GM19240 (cell line): ENCODE measurements around the gene ITIH1.
"Not testable (repeated sequence)": the region's sequence is repeated elsewhere in the genome, so short reads cannot be mapped to it uniquely, and the experiment has no call there.

Experiments used
- DNase-seq: peaks from one replicate; pipeline ENCODE4 v3.0.0; 2011; ENCODE audit warnings: low spot score; ENCODE audit not compliant: insufficient read length

The ITIH1 gene

GRCh38 chr3:52777127-52777958 is at the start of gene ITIH1:
Gene ITIH1, plus strand, starts transcription at chr3:52777599. Its CDS starts 17 bp downstream, at chr3:52777616.
- DNase-seq = no peak

- not testable (repeated sequence) for DNase-seq
These were observed 48.6 kb upstream of the ITIH1 start for GRCh38 chr3:52728753-52729152.

GRCh38 chr3:52730681-52731080 is 46.7 kb upstream of the ITIH1 start:
- DNase-seq = no peak

- DNase-seq = no peak
These were observed 45.8 kb upstream of the ITIH1 start for GRCh38 chr3:52731590-52731989.

- DNase-seq = no peak
These were observed 44.0 kb upstream of the ITIH1 start for GRCh38 chr3:52733256-52733891.

GRCh38 chr3:52739730-52740129 is 37.7 kb upstream of the ITIH1 start:
- no peak for DNase-seq

GRCh38 chr3:52742418-52743041 is 34.9 kb upstream of the ITIH1 start:
- no peak for DNase-seq

- no peak for DNase-seq
These were observed 34.2 kb upstream of the ITIH1 start for GRCh38 chr3:52743152-52743551.

- DNase-seq = no peak
These were observed 33.7 kb upstream of the ITIH1 start for GRCh38 chr3:52743721-52744120.

GRCh38 chr3:52752045-52752660 is 25.2 kb upstream of the ITIH1 start:
- DNase-seq = no peak

- no peak for DNase-seq
These were observed 23.0 kb upstream of the ITIH1 start for GRCh38 chr3:52754373-52754772.

GRCh38 chr3:52756141-52756540 is 21.3 kb upstream of the ITIH1 start:
- no peak for DNase-seq

GRCh38 chr3:52763466-52763865 is 13.9 kb upstream of the ITIH1 start:
- DNase-seq = no peak

- no peak for DNase-seq
These were observed 7.5 kb upstream of the ITIH1 start for GRCh38 chr3:52769786-52770455.

GRCh38 chr3:52770496-52771333 is 6.7 kb upstream of the ITIH1 start, which contains the start of gene NEK4:
Gene NEK4, minus strand, starts transcription at chr3:52770940. Its CDS starts 194 bp downstream, at chr3:52770746.
- peak; percentile 94 for DNase-seq

- DNase-seq = no peak
These were observed 6.1 kb upstream of the ITIH1 start for GRCh38 chr3:52771334-52771681.

- DNase-seq = no peak
These were observed 5.7 kb upstream of the ITIH1 start for GRCh38 chr3:52771702-52772101.

GRCh38 chr3:52773361-52774065 is 3.9 kb upstream of the ITIH1 start:
- no peak for DNase-seq

- DNase-seq = no peak
These were observed 3.2 kb upstream of the ITIH1 start for GRCh38 chr3:52774066-52774713.
